ENCODE measurements around the gene ZNF879.
A peak's percentile ranks its signal among the peaks of the same experiment; 100 is the strongest.

ZNF879 gene

DNA sequence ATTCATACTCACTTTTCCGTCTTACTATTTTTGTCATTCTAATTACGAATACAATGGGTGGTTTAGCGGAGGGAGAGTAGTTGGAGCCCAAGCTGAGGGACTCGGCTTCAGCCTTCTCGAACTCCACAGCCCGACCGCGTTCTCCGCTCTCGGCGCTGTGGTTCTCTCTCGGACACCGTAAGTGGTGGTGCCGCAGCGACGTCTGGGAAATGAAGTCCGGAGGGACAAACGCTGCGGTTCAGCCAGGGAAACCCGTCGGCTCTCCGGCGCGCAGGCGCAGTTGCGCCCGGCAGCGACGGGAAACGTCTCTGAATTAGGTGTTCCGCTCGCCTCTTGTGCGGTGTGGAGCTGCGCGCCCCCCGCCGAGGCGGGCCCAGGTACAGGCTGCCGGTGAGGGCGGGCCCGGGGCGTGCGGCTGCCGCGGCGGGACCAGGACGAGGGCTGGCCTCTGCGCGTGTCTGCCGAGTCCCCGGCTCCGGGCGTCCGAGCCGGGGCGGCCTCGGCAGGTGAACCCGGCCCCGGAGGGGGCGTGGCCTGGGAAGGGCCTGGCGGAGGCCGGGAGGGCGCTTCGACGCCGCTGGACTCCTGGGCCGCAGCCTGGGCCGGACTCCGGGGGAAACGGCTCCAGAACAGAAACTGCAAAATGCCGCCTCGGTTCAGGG, at the start of gene ZNF879:
ZNF879 (plus strand) TSS at position 277 of the 662 bp plus-strand sequence. CDS start 1,201 bp downstream, outside the sequence.
- peak; percentile 92 for DNase-seq (ENCODE audit: low read depth)

DNA sequence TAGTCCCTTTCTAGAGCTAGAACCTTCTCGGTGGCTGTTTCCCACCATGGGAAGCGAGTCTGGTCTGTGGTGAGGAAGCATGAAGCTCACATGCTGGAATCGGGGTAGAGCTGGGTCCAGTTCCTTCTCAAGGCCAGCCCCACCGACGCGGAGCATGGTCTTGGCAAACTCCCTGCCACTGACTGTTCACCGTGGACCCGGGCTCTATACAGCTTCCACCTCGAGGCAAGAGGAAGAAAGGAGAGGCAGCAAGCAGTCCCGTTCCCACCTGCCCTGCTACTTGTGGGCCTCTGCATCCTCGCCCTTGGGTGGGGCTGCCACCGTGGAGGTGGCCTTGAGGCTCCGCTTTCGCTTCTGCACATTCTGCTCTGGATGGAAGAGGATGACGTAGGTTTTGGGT, 42.2 kb upstream of the ZNF879 start:
- DNase-seq (ENCODE audit: low read depth): no peak

DNA sequence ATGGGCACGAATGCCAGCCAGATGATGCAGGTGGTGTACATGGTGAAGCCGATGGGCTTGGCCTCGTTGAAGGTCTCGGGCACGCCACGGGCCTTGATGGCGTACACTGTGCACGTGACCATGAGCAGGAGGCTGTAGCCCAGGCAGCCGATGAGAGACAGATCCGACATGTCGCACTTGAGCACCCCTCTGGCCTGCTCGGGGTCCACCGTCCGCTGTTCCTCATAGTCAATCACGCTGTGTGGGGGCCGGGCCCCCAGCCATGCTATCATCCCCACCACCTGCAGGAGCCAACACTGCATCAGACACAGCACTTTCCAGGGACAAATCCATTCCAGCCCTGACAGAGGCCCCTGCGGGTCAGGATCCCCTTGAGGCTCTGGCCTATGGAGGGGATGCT, 40.7 kb upstream of the ZNF879 start:
- no peak for DNase-seq (ENCODE audit: low read depth)

DNA sequence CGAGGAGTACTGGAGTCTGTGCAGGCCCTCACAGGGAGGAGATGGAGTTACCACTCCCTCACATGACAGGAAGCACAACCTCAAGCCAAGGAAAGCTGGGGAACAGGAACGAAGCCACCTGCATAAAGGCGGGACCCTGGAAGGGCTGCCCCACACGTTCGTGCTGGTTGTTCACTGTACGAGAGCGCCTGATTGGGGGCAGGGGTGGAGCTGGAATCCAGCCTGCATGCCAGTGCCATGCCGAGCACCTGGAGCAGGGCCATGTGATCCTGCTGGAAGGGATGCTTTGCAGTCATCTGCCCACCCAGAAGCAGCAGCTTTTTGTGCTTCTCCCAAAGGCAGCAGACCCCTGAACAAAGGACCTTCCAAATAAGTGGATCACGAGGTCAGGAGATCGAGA, 39.9 kb upstream of the ZNF879 start:
- no peak for DNase-seq (ENCODE audit: low read depth)

DNA sequence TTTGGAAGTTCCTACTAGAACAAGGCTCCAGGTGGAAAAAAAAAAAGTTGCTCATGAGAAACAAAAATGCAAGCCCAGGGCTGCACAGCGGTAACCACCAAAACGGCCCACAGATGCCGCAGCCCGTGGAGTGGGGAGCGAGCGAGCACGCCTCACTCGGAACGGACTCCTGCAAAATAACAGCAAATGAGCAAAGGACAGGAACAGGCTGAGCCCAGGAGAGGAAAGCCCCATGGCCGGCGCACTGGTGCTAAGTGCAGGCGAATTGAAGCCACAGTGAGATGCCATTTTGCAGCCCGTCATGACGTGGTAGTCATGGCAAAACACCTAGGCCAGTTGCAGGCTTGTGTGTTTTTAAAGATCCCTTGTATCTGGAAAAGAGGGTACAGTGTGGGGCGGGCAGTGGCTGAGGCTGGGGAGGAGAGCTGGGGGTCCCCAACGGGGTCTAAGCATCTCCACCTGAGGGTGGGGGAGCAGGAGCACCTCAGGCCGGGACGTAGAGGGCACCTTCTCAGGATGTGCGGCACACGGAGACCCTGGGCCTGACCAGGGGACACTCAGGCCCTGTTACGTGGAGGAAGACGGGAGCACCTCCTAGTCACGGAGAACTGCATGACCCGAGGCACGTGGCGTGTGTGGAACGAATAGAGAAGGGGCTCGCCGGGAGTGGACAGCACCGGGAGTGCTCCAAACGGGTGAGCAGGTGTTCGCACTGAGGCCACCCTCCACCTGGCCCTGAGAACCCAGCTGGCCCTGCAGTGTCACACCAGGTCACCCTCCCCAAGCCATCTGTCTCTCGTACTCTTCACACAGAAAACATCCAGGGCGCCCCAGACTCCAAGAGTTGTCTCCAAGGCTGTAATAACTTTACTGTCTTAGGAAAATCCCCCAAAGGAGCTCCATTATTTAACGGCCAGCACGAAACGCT, 39.2 kb upstream of the ZNF879 start:
- no peak for DNase-seq (ENCODE audit: low read depth)

DNA sequence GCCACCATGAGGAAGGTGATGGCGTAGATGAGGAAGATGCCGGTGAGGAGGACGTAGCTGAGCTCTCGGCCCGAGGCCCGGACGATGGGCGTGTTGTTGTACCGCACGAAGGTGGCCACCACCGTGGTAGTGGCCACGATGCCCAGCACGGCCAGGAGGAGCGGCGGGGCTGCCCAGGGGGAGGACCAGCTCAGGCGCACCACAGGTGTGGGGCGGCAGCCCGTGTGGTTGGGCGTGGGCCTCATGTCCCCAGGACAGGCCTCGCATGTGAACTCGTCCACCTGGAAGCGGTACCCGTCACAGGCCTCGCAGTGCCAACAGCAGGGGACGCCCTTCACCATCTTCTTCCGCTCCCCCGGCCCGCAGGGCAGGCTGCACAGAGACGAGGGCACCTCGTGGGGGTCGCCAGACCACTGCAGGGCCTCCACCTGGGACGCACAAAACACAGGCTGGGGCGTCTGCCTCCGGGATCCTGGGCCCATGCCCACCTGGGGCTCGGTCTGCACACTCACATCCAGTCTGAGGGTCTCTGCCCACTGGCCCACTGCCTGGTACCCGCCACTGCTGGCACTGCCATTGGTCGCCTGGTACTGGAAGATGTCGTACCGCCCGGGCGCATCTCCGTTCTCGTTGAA, 37.2 kb upstream of the ZNF879 start:
- no peak for DNase-seq (ENCODE audit: low read depth)

DNA sequence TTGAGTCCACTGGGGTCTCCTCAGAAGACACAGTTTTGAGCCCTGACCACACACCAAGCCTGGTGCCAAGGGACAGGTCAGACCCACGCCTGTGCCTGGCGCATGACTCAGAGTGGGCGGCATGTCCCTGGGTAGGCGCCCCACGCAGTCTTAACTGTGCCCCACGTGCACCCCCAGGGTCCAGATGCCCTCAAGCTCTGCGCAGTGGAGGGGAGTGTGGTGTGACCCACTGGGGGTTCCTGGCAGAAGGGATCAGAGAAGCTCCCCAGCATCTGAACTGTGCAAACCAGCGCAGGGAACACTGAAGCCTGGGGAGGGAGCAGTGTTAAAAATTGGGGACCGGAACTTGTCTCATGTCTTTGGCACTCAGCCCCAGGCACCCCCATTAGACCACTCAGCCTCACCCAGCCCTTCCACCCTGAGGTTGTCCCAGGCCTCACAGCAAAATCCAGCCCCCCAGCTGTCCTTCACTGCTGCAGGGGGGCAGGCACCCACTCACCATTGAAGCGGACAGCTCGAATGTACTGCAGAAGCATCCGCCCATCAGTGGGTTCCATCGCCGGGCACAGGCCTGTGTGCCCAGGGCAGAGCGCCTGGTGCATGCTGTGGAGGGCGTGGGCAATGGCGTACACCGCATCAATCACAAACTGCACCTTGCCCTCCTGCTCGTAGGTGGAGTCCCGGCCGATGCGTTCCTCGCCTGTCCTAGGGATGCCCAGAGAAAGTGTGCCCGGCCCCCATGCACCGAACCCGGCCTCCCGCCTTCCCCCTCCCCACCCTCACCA, 35.0 kb upstream of the ZNF879 start:
- no peak for DNase-seq (ENCODE audit: low read depth)

DNA sequence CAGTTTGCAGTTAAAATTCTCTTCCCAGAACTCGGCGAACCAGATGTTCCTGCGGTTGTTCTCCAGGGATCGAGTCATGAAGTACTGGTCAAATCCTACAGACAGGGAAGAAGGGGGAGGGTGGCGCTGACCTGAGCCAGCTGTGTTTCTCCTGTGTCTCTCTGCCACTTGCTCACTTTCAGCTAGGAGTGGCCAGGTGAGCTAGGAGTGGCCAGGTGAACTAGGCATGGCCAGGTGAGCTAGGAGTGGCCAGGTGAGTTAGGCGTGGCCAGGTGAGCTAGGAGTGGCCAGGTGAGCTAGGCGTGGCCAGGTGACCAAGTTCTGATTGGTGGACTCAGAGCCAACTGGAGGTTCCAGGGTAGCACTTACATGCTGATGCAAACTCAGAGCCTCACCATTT, 34.3 kb upstream of the ZNF879 start:
- no peak for DNase-seq (ENCODE audit: low read depth)

DNA sequence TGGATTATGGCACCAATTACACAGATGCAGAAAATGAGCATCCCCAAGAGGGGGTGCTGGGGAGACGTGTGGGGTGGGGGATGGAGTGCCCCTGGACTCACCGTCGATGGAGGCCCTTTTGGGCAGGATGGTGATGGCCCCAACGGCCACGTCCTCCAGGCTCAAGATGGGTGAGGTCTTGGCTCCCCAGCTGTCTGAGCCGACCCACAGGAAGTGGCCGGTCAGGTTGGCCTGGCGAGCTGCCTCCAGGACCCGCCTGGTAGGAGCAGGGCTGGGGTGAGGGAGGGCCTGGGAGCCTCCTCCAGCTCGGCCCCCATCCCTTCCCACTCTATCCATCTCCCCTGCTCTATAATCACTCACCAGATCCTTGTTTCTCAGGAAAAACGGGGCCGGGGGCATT, 33.1 kb upstream of the ZNF879 start:
- no peak for DNase-seq (ENCODE audit: low read depth)

DNA sequence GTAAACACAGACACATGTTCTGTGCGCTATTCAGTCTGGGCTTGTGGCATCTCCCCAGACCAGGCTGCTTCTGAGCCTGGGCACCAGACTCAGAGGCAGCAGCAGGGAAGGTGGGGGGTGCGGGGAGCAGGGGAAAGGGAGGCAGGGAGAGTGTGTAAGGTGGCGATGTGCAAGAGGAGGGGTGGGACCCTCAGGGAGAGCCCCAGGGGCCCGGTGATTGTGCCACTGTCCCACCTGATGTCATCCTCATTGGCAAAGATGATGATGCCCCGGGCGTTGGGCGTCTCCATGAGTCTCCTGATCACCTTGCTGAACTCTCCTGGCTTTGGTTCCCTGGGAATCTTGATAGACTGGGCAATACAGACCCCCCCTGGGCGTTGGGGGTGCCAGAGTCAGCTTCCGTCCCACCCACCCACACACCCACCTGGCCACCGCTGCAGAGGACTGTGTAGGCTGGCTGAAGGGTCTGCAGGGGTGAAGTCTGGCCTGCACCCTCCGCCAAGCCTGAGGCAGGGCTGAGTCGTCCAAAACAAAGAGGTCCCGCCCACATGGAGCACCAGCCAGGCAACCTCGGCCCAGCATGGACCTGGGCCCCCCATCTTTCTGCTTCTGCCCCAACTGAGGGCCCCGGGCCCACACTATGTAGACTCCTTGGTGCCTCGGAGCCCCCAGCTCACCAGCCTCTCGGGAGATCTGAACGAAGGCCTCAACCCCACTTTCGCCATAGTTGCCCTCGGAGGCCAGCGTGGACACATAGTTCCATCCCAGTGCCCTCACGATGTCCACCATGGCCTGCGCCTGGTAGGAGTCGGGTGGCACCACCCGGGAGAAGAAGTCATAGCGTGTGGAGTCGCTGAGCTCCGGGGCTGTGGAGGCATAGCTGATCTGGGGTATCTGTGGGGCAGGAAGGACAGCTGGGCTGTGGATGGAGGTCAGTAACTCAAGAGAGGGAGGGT, 32.1 kb upstream of the ZNF879 start:
- DNase-seq (ENCODE audit: low read depth): no peak

DNA sequence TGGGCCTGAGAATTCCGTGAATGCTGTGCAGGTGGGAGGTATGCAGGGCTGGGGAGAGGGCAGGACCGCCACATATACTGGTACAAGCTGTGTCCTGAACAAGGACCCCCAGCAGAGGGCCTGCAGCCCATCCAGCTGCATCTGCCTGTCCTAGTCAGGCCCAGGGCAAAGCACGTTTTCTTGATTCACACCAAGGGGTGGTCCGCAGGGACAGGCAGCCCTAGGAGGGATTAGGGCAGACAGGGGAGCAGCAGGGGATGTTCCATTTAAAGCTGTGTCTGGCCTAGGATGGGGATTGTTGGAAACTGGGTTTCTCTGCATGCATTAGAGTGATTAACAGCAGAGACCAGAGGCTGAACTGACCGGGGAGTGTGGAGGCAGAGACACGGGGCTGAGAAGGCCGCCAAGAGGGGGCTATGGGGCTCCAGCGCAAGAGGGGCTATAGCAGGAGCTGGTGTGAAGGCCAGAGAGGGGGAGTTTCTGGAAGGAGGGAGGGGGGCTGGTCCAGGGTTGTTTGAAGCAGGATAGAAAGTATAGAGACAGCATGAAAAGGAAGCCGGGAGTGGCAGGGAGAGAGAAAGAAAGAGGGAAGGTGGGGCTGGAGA, 31.2 kb upstream of the ZNF879 start:
- DNase-seq (ENCODE audit: low read depth): no peak

DNA sequence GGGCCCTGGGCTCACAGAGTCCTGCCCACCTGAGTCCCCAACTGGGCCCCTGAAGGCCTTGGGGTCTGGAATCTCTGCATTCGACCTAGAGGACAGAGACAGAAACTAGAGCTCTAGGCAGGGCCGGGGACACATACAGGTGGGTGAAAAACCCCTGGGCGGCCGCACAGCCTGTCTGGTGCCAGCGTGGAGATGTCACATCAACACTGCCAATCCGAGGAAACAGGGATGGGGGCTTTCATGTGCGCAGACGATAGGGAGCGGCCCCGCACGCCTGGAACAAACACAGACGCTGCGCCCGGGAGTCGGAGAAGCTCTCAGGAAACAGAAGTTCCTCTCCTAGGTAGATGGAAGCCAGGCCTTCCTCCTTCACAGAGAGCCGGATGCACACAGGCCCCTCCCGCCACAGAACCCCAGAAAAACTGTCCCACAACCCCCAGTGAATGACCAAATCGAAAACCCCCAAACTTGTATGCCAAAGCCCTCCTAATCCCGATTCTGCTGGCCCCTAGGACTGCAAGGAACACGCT, 30.3 kb upstream of the ZNF879 start:
- no peak for DNase-seq (ENCODE audit: low read depth)

DNA sequence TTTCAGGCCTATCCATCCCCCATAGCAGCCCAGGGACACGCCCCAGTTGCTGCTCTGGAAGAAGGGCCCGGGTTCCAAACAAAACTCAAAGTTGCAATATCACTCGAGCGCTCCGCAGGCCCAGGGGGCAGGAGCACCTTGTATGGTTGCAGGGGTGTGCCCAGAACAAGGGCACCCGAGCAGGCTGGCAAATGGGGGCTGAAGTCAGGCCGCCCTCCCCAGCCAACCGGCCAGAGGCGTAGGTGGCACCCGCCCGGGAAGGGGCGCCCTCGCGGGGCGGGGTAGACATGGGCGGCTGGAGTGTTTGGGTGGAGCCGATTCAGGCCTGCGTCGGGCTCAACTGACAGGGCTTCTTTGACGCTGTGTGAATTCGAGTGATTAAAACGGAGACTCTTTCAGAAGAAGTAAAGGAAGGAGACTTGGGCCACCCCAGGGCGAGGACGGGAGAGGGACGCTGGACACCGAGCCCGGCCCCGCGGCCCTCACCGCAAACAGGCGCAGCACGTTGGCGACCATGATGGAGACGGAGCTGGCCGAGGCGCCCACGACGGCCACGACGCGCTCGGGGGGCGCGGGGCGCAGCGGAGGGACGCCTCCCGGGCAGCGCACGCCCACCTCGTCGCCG, 29.5 kb upstream of the ZNF879 start:
- DNase-seq (ENCODE audit: low read depth): no peak

DNA sequence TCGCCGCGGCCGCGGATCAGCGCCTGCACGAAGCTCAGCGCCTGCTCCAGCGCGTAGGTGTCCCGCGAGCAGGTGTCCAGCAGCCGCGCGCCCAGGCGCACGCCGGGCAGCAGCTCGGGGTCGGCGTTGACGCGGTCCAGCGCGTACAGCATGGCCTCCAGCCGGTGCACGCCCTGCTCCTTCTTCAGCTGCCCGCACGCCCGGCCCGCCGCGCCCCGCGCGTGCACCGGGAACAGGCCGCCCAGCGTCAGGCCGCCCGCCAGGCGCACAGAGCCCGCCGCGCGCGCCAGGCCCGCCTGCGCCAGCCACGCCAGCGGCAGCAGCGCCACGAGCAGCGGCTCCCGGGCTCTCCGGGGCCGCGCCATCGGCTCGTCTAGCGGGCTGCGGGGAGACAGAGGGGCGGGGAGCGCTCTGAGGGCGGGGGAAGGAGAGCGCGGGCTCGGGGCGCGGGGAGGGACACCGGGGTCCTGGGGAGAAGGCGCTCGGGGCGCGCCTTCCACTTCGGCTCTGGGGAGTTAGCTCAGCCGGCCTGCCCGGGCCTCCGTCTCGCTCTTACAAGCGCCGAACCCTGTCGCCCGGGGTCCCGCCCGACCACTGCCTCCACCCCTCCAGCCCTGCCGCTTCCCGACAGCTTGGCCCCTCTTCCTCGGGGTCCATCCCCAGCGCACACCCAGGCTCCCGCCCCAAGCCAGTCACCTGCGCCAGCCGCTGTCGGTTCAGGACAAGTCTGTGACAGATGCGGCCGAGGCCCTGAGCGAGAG, 28.8 kb upstream of the ZNF879 start, which contains the start of gene GRM6:
GRM6 (minus strand) TSS at position 741 of the 761 bp plus-strand sequence; CDS start at position 365, 376 bp downstream.
- DNase-seq (ENCODE audit: low read depth): no peak

DNA sequence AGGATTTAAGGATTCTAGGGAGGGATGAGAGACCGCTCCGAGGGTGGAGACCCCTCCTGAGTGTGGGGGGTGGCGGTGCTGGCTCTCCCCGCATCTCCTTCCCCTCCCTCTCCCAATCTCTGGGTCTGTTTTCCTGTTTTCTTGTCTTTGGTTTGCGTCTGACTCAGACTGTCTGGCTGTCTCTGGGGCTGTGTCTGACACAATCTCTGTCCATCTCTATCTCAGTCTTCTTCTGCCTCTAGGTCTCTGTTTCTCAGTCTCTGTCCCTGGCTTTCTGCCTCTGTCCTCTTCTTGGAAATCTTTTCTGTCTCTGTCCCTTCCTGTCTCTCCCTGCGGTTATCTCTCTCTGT, 28.3 kb upstream of the ZNF879 start:
- DNase-seq (ENCODE audit: low read depth): no peak

DNA sequence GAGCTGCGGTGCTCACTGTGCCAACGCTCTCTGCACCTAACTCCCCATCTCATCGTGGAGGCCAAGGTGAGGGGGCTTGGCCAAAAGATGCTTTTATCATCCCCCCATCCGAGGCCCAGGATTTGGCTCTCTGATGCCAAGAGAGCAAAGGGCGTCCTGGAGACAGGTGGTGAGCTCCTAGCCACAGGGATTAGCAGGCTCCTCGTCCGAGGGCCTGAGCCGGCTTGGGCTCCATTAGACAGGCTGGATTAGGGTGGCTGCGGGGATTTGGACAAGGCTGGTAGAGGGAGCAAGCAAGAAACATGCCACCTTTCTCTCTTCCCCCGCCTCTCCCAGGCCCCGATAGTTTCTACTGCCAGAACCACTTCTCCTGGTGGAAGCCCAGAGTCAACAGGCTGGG, 27.4 kb upstream of the ZNF879 start:
- no peak for DNase-seq (ENCODE audit: low read depth)

DNA sequence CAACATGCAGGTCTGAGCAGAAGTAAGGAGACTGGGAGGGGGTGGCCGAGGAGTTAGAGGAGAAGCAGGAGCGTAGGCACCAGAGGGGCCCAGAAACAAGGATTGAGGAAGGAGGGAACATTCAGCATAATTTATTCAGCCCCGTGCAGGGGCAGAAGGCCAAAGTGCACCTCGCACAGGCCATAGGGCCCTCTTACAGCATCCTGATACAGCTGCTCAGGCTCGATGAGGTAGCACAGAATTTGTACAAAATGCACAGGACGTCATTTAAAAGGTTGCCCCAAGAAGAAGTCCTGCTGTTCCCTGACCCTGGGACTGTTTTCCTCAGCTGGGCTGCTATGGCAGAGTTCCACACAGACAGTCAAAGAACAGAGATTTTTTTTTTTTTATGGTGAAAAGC, 26.4 kb upstream of the ZNF879 start:
- DNase-seq (ENCODE audit: low read depth): no peak

DNA sequence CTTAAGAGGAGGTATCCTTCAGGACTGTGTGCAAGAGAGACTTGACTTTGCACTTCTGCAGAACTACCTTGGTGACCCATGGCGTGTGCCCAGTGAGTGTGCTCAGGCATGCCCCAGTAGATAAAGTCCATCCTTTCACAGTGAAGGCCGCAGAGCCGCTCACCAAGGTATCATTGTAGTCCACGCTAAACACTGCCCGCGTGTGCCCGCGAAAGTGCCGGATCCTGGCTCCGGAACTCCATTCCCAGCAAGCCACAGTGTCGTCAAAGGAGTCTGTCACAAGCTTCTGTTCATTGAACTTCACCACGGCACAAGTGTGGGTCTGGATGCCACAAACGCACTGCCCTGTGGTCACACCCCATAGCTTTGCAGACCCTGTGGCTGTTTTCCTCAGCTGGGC, 25.2 kb upstream of the ZNF879 start:
- no peak for DNase-seq (ENCODE audit: low read depth)

DNA sequence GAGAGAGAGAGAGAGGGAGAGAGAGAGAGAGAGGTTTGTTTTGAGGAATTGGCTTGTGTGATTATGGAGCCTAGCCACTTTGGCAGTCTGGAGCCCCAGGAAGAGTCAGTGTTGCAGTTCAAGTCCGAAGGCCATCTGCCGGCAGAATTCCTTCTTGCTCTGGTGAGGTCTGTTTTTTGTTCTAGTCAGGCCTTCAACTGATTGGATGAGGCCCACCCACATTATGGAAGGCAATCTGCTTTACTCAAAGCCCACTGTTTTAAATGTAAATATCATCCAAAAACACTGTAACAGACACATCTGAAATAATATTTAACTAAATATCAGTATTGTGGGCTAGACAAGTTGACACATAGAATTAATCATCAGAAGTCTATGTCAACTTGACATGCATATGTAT, 17.0 kb upstream of the ZNF879 start:
- DNase-seq (ENCODE audit: low read depth): no peak

Data from activated T-helper 1 cell treated with Interleukin-2 at 50 U/mL for 16 hours (primary cell).